ENCODE measurements around the gene SLC25A51. TPM values are rescaled to one million over a fixed set of nuclear protein-coding genes. Genes with fewer than 3 reads are reported as not detected.

SLC25A51 gene
- total RNA-seq, 1 experiment from 2014 or later: 9.3 TPM

DNA sequence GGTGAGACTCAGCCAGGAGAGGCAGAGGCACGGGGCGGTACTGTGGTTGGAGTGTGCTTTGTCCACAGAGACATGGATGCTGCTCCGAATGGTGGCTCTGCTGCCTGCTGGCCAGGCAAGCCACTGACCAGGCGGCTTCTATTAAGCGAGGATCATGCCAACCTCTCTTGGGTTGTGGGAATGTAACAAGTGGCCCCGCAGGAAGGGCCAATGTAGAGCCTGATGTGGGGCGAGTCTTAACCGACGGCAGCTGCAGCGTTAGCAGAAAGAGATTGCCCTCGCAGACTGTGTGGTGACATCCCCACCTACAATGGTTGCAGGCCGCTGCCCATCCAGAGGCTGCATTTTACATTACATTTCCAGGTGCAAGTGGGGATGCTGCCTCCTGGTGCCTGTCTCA, 46.6 kb upstream of the SLC25A51 start:
- Mint-ChIP-seq H3K36me3 (ENCODE audit: insufficient read depth, unreplicated experiment) (peaks cover 31% of the 10 kb centered on the region), H3K27ac (ENCODE audit: unreplicated experiment) (no peak overlapping the region), H3K27me3 (ENCODE audit: unreplicated experiment) (no peaks in the 10 kb centered on the region), H3K9me3 (ENCODE audit: low read depth, unreplicated experiment) (no peaks in the 10 kb centered on the region), H3K4me3 (ENCODE audit: low read depth, unreplicated experiment) (no peak overlapping the region), H3K4me1 (ENCODE audit: low read depth, unreplicated experiment) (peaks cover 34% of the 10 kb centered on the region)
- CTCF ChIA-PET: no interaction called here
- TF ChIP-seq, protein P1, sequence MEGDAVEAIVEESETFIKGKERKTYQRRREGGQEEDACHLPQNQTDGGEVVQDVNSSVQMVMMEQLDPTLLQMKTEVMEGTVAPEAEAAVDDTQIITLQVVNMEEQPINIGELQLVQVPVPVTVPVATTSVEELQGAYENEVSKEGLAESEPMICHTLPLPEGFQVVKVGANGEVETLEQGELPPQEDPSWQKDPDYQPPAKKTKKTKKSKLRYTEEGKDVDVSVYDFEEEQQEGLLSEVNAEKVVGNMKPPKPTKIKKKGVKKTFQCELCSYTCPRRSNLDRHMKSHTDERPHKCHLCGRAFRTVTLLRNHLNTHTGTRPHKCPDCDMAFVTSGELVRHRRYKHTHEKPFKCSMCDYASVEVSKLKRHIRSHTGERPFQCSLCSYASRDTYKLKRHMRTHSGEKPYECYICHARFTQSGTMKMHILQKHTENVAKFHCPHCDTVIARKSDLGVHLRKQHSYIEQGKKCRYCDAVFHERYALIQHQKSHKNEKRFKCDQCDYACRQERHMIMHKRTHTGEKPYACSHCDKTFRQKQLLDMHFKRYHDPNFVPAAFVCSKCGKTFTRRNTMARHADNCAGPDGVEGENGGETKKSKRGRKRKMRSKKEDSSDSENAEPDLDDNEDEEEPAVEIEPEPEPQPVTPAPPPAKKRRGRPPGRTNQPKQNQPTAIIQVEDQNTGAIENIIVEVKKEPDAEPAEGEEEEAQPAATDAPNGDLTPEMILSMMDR (IDR thresholded peaks at IDR 0.05; ENCODE audit: unreplicated experiment): no peak
- no peak for DNase-seq
- BruUV-seq (replicated peaks): no TSS peak
- intact Hi-C loops (cut with micrococcal nuclease; ENCODE audit: unreplicated experiment): no loop called here

DNA sequence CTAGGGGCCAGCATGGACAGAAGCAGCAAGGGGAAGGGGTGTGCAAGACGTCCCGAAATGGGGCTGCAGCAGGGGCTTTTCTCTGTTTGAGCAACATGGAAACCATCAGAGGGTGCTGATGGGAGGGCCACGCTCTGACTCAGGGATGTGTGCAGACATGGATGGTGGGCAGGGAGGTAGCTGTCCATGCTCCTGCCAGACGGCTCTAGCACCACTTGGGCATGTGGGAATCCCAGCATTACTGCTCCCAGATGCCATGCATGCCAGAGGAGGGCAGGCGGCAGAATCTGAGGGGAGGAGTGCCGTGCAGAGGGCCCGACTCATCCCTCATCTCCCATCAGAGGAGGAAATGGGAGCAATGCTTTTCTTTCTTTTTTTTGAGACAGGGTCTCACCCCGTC, 45.6 kb upstream of the SLC25A51 start:
- BruUV-seq (replicated peaks): no TSS peak
- CTCF ChIA-PET: no interaction called here
- DNase-seq: no peak
- Mint-ChIP-seq H3K9me3 (ENCODE audit: low read depth, unreplicated experiment) (no peaks in the 10 kb centered on the region), H3K36me3 (ENCODE audit: insufficient read depth, unreplicated experiment) (peaks cover 31% of the 10 kb centered on the region), H3K4me1 (ENCODE audit: low read depth, unreplicated experiment) (peaks cover 29% of the 10 kb centered on the region), H3K4me3 (ENCODE audit: low read depth, unreplicated experiment) (no peak overlapping the region), H3K27me3 (ENCODE audit: unreplicated experiment) (no peaks in the 10 kb centered on the region), H3K27ac (ENCODE audit: unreplicated experiment) (no peak overlapping the region)
- intact Hi-C loops (cut with micrococcal nuclease; ENCODE audit: unreplicated experiment): no loop called here
- TF ChIP-seq, protein P1 (IDR thresholded peaks at IDR 0.05; ENCODE audit: unreplicated experiment): no peak

DNA sequence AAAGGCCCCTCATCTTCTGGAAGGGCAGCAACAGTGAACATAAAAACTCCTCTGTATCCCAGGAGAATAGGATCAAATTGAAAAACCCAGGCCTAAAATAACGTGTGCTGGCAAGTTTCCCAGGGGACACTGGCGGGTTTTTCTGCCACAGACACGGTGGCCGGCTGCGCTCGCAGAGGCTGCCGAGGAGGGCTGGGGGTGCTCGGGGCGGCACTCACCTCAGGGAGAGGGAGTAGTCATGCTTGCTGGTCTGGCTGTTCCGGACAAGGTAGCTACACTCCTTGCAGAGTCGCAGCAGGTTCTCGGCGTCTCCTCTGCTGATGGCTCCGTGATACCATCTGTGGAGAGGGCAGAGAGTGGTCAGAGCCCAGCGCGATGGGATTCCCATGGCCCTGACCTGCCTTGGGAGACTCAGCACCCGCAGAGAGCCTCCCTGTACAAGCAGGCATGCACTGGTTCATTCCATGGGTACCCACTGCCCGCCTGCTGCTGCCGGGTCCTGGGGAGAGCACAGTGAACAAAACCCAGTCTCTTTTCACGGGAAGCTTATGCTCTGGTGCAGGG, 44.6 kb upstream of the SLC25A51 start:
- intact Hi-C loops (cut with micrococcal nuclease; ENCODE audit: unreplicated experiment): no loop called here
- BruUV-seq (replicated peaks): no TSS peak
- no peak for DNase-seq
- H3K27me3 Mint-ChIP-seq (ENCODE audit: unreplicated experiment): no peaks in the 10 kb centered on the region
- H3K27ac Mint-ChIP-seq (ENCODE audit: unreplicated experiment): no peak overlapping the region
- CTCF ChIA-PET: no interaction called here
- H3K36me3 Mint-ChIP-seq (ENCODE audit: insufficient read depth, unreplicated experiment): peaks cover 35% of the 10 kb centered on the region
- H3K4me1 Mint-ChIP-seq (ENCODE audit: low read depth, unreplicated experiment): peaks cover 24% of the 10 kb centered on the region
- H3K9me3 Mint-ChIP-seq (ENCODE audit: low read depth, unreplicated experiment): no peaks in the 10 kb centered on the region
- H3K4me3 Mint-ChIP-seq (ENCODE audit: low read depth, unreplicated experiment): no peak overlapping the region
- TF ChIP-seq, protein P1 (IDR thresholded peaks at IDR 0.05; ENCODE audit: unreplicated experiment): no peak

DNA sequence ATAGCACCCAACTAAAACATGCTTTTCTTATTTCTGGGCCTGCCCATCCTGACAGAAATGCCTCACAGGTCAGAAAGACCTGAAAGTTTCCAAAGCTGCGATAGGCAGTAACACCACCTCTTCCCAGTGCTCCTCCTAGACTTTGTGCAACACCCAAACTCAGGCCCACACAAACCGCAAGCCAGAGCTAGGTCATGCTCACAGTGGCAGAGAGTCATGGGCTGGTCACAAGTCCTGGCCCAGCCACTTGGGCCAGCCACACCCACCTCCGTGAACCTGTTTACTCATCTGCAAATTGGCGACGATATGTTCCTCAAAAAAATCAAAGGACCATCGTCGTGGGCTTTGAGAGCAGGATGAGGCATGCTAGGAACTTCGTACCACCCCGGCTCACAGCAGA, 44.0 kb upstream of the SLC25A51 start:
- intact Hi-C loops (cut with micrococcal nuclease; ENCODE audit: unreplicated experiment): no loop called here
- Mint-ChIP-seq H3K4me1 (ENCODE audit: low read depth, unreplicated experiment) (peaks cover 24% of the 10 kb centered on the region), H3K36me3 (ENCODE audit: insufficient read depth, unreplicated experiment) (peaks cover 35% of the 10 kb centered on the region), H3K9me3 (ENCODE audit: low read depth, unreplicated experiment) (no peaks in the 10 kb centered on the region), H3K27ac (ENCODE audit: unreplicated experiment) (no peak overlapping the region), H3K27me3 (ENCODE audit: unreplicated experiment) (no peaks in the 10 kb centered on the region), H3K4me3 (ENCODE audit: low read depth, unreplicated experiment) (no peak overlapping the region)
- TF ChIP-seq, protein P1 (IDR thresholded peaks at IDR 0.05; ENCODE audit: unreplicated experiment): no peak
- no TSS peak for BruUV-seq (replicated peaks)
- CTCF ChIA-PET: no interaction called here
- DNase-seq: no peak
